GM18499 (cell line): Measurements from ENCODE around the gene GH1.
"Not testable (repeated sequence)": the region's sequence is repeated elsewhere in the genome, so short reads cannot be mapped to it uniquely, and the experiment has no call there.

Experiments
- ATAC-seq: cut with Tn5 transposase; IDR thresholded peaks from one replicate; pipeline ENCODE4 v1.9.1; 2021; ENCODE audit warnings: moderate number of reproducible peaks; ENCODE audit not compliant: insufficient read depth, unreplicated experiment

The GH1 gene

DNA sequence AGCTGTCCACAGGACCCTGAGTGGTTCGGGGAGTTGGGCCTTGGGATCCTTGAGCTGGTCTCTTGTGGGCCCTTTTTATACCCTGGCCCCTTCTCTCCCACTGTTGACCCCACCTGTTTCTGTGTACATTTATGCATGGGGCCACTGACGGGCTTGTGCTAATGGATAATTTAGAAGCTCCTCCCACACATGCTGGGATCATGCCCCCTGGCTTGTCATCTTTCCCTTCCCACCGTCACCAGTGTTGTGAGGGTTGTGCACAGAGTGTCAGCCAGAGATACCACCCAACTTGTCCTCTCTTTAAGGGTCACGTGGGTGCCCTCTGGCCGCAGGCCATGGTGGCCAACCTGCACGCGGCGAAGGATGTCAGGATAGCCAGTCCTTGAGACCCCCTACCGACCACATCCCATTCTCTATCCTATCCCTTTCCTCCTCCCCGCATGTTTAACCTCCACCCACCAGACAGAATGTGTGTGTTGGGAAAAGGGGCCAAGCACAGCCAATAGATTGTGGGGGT lies at the start of gene GH1:
GH1 (minus strand) TSS at position 51 of the 517 bp plus-strand sequence. CDS start 63 bp downstream, outside the sequence.
- ATAC-seq: not testable (repeated sequence)

GRCh38 chr17:63967953-63968352 lies 49.3 kb upstream of the GH1 start:
- ATAC-seq: no peak

DNA sequence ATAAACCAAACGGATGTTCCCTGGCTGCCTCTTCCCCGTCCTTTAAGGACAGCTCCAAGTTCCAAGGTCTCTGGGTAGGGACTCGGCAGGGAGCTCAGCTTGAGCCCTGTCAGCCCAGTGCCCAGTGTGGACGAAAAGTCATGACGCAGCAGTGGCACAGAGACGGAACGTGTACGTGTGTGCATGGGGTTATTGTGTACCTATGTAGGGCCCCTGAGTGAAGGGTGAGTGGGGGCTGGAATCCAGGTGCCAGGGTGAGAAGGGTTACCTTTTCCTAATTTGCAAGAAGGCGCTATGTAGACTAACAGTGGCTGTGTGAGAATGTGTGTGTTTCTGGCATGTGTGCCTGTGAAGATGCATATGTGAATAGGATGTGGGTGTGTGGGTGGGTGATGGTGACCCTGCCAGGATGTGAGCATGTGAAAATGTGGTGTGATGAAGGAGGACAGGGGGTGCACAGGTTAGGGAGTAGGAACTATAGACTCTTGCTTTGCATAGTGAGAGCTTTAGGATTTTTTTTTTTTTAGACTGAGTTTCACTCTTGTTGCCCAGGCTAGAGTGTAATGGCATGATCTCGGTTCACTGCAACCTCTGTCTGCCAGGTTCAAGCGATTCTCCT lies 48.1 kb upstream of the GH1 start:
- ATAC-seq: no peak

DNA sequence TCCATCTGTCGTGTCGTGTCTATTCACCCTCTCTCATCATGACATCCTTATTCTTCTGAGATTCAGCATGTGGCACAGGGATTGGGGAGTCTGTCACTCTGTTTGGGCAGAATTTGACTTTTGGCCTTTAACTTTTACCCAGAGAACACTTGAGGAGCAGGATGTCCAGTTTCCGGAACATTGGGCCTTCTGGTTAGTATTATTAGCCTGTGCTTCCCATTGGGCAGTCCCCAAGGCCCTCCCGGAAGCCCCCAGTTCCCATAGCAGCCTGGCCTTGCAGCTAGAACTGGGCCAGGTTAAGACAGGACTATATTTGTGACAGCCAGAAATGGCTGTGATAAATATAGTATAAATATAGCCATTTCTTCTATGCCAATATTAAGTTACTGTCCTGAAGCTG lies 44.5 kb upstream of the GH1 start:
- no peak for ATAC-seq

GRCh38 chr17:63962298-63962744 lies 43.7 kb upstream of the GH1 start:
- no peak for ATAC-seq

GRCh38 chr17:63961355-63962212 lies 42.9 kb upstream of the GH1 start:
- ATAC-seq: no peak

DNA sequence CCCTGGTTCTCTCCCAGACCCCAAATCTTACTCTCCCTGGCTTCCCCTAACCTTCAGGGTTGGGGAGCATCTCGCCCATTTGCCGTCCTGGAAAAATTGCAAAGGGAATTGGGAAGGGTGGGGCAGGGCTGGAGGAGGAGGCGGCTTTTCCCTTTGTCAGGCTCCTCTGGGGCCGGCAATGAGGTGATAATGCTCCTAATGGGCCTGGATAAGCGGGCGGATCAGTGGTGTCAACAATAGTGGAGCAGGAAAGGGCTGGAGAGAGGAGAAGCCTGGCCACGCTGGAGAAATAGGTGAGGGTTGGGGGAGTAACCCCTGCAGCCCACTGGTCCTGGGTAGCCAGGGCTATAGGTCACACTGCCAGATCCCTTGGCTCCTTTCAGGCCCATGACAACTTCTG lies 41.8 kb upstream of the GH1 start:
- no peak for ATAC-seq

DNA sequence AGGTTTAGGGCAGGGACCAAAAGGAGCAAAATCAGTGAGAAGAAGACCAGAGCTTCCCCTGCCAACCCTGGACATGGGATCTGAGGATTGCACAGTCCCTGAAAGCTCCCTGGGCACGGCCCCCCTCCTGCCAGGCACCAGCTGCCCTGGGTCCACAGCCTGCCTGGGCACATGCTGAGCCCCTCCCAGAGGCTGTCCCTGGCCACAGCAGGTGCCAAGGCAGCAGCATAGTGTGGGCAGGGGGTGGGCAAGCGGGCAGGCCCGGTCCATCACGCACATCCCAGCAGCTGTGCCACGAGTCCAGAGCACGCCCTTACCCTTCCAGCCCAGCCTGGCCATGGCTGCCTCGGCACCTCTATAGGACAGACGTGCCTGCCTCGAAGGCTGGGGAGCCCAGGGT lies 41.4 kb upstream of the GH1 start:
- ATAC-seq: no peak

- no peak for ATAC-seq
Observed at GRCh38 chr17:63956296-63956920, 37.8 kb upstream of the GH1 start.

GRCh38 chr17:63955791-63956190 lies 37.2 kb upstream of the GH1 start:
- no peak for ATAC-seq

DNA sequence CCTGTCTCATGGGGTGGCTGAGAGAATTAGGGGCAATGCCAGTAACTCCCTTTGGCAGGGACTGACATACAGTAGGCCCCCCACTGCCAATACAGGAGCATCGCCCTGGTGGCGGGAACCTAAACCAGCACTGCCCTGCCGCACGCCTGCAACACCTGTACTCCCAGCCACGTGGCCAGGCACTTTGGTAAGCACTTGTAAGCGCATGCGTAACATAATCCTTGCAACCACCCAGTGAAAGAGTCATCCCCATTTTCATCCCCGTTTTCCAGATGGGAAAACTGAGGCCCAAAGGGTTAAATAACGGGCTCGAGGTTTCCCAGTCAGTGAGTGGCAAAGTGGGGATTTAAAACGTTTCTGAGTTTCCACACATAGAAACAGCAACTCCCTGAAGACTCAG lies 36.6 kb upstream of the GH1 start:
- ATAC-seq: no peak

DNA sequence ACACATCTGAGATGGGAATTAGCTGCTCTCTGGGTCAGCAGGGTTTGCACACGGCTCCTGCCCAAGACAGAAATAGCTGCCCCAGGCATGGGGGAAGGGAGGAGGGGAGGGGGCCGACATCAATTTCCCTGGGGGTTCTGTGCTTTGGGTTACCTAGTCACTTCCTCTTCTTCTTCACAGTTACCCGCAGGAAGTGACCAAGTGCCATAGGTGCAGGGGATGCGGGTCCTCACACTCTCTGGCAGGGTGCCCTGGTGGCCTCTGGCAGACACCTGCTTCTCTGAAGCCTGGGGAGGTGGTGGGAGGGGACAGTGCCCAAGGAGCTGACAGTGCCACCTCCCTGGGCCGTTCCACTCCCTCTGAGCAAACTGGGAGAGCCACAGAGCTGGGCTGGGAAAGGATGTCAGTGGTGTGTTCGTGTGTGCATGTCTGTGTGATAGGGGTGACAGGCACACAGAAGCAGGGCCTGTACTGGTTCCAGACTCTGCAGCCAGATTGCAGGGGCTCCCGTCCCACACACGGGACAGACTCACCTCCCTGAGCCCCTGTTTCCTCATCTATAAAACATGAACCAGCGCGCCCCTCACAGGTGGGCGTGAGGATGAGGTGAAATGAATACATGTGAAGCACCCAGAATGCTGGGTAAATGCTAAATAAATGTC lies 35.9 kb upstream of the GH1 start:
- no peak for ATAC-seq

DNA sequence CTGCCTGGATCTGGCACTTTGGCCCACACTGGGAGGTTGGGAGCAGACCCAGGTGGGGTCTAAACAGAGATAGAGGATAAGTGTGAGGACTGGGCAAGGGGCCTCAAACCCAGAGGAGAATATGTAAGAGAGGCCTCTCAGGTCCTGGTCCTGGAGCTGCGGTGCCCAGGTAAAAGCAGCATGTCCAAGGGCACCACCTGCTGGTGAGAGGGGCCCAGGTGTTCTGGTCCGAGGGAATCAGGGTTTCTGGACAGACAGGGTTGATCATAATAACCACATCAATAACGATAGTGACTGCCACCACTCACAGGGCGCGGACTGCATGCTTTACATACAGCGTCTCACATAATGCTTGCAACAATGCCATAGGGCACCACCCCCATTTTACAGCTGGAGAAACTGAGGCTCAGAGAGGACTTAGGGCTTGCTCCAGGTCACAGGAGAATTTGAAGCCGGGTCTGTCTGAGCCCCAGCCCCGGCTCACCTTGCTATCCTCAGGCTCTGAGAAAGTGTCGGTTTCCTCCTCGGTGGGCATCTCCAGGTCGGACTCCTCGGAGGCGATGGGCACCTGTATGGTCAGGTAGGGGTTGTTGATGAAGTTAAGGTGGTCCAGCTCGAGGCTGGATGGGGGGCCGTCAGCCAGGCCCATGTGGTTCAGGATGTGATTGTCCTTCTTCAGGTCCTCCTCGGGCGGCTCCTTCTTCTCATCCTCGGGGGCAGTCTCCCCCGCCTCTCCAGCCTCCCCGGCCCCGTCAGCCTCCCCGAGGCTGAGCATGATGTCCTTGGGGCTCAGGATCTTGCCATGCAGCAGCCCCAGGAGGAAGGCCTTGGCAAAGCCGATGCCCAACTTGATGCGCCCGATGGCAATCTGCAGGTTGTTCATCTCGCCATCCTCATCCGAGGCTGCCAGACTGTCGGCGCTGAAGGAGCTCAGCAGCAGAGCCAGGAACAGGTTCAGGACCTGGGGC lies 32.6 kb upstream of the GH1 start:
- no peak for ATAC-seq

DNA sequence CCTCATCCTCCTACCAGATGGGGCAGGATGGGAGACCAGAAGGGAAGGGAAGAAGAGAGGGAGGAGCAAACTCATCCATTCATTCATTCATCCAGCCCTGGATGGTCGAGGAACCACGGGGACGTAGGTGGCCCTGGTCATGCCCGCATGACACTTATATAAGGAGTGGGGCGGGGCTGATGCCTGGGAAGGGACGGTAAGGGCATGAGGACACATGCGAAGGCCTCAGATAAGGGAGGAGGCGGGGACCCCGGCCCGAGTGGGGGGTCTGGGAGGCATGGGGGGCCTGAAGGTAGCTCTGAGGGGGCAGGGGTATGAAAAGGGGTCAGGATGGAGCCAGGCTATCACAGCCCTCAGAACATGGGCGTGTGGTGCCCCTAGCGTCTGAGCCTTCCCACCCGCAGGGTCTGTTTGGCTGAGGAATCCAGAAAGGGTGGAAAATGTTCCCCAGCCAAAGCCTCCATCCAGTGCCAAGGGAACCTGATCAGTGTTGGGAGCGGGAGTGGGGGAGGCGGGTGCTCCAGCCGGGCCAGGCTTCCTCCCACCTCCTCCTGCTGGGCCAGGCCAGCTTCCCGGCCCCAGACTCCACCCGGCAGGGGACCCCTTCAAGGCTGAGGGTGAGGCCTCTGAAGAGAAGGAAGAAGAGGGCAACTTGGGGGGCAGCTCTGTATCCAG lies 31.1 kb upstream of the GH1 start:
- ATAC-seq: no peak

GRCh38 chr17:63948521-63948920 lies 29.9 kb upstream of the GH1 start:
- ATAC-seq: no peak

DNA sequence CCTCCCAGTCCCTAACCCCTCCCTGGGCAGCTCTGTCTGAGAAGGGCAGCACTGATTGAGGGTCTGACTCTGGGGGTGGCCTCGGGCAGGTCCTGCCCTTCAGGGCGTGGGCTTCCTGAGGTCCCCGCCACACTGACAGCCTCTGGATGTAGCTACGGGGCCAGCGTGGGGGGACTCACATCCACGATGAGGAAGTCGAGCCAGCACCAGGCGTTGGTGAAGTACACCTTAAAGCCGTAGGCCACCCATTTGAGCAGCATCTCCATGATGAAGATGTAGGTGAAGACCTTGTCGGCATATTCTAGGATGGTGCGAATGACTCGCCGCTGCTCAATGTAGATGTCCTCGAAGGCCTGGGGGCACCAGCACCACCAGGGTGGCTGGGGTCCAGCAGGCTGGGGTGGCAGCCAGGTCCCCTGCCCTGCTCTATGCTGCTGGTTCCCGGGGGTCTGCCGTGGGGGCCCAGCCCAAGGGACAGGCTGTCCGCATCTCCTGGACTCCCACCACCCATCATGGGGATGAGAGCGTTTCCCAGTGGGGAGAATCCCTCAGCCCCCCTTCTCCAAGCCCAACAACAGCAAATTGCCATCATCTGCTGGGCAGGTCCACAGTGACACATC lies 29.2 kb upstream of the GH1 start:
- no peak for ATAC-seq

GRCh38 chr17:63946440-63947363 lies 28.1 kb upstream of the GH1 start:
- no peak for ATAC-seq
